A673 (cell line): ENCODE measurements around the gene PNMA6A.

Experiments used
- CTCF ChIP-seq: fragments of 300-800, 200-600 bp; sonication (generic); conservative IDR thresholded peaks from 2 replicates; pipeline ENCODE4 v1.5.1; 2017; ENCODE audit warnings: low read depth, mild to moderate bottlenecking, antibody characterized with exemption, low read length, moderate library complexity, mixed read lengths
- EZH2 ChIP-seq: fragments of 200-600 bp; sonication (generic); IDR thresholded peaks from 2 replicates; pipeline ENCODE4 v1.6.1; 2017; ENCODE audit warnings: borderline replicate concordance, low read depth, mild to moderate bottlenecking, mixed read lengths, antibody characterized with exemption, low read length; ENCODE audit not compliant: poor library complexity, severe bottlenecking

GRCh38 chrX:153074935-153075334 is 2.7 kb downstream of the PNMA6A start:
- TF ChIP-seq CTCF, result no peak
- no peak for TF ChIP-seq EZH2
